ENCODE results near the gene C11orf68. TPM values are rescaled to one million over a fixed set of nuclear protein-coding genes. Genes with fewer than 3 reads are reported as not detected.

C11orf68 gene
- total and polyA plus RNA-seq, 10 of the 15 experiments (the other 5 are each of a cell fraction or from before 2014, with no cell fraction given): 3.0 to 25.4 (median 16.7) TPM

DNA sequence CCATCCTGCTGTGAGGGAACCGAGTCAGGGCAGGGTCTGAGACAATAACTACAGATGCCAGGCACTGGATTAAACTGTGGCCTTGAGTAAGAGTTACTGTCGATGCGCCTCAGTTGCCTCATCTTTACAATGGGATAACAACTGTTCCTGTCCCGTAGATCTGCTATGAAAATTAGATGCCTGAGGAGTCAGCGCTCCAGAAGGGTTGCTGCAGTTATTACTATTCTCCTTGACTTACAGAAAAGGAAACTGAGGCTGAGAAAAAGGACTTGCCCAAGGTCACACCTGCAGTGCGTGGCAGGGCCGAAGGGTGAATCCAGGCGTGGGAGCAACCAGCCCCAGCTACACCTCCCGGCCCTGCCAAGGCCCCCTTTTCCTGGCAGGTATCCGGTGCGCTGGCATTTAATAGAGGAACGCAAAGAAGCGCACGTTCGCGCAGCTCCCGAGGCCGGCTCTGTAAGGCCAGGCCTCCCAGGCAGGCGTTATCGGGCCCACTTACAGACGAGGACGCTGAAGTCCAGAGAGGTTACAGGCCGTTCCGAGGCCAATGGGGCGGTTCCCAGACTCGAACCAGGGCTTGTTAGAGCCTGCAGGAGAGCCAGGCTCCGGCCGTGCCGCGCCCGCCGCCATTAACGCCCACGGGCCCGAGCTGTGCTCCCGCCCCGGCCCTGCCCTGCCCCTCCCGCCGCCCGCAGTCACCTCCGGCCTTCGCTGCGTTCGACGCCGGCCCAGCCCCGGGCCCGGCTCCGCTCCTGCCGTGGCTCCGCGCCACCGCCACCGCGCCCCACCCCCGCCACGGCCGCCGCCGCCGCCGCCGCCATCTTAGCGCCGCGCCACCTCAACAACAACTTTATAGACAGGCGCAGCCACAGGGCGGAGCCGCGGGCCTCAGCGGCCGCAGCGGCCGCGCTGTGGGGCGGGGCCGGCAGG, at the start of gene C11orf68 (continued):
- TF ChIP-seq ZNF217 (IDR thresholded peaks at IDR 0.05) (0 out of 2 replicates have a peak, but pooled peaks have one; percentile 11), TCF12 (IDR thresholded peaks at IDR 0.05; ENCODE audit: low read depth, low read length) (no peak), MYB (IDR thresholded peaks at IDR 0.05; ENCODE audit: borderline replicate concordance, low read depth, low read length) (no peak), TCF3 (IDR thresholded peaks at IDR 0.05; ENCODE audit: borderline replicate concordance, insufficient read depth, low read depth, low read length) (no peak)

DNA sequence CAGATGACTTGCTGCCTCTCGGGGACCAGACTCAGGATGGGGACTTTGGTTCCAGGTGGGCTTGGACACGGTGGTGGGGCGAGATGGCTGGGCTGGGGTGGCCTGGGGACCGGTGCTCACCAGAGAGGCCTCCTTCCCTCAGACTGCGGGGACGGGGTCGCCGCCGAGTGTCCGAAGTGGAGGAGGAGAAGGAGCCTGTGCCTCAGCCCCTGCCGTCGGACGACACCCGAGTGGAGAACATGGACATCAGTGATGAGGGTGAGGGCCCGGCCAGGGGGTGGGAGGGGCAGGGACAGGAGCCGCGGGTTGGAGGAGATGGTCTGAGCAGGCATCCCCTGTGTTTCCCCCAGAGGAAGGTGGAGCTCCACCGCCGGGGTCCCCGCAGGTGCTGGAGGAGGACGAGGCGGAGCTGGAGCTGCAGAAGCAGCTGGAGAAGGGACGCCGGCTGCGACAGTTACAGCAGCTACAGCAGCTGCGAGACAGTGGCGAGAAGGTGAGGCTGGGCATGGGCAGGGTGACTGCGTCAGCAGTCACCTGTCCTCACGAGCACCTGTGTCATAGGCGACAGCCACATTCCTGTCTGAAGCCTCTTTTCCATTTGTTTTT, 48.6 kb upstream of the C11orf68 start:
- WGBS (ENCODE audit: insufficient coverage, insufficient replicate concordance, low lambda C conversion rate, missing lambda C conversion rate): 94% methylated on average over 20 of the region's 30 CpGs
- Histone ChIP-seq H3K36me3 (ENCODE audit: control insufficient read depth in 2 of 2, insufficient read depth in 2 of 2, low read length in 1 of 2) (peaks cover 33 to 38% of the 10 kb centered on the region in 2 experiments; a peak in 3 of 4 replicates), H3K4me2 (ENCODE audit: control insufficient read depth, insufficient read depth) (no peak overlapping the region), H4K20me1 (ENCODE audit: control insufficient read depth, insufficient read depth) (no peaks in the 10 kb centered on the region; the same call in 1 of the 2 replicates), H2AFZ (ENCODE audit: control insufficient read depth, low read depth, low read length) (no peak overlapping the region), H3K9me3 (replicated peaks; ENCODE audit: control insufficient read depth, insufficient read depth, low read length) (no peaks in the 10 kb centered on the region), H3K4me1 (ENCODE audit: control insufficient read depth, insufficient read depth, low read length) (peaks cover 3% of the 10 kb centered on the region; the same call in 1 of the 2 replicates), H3K27me3 (replicated peaks in 1 of 2; ENCODE audit: control insufficient read depth in 2 of 2, insufficient read depth in 2 of 2, low read length in 1 of 2) (no peaks in the 10 kb centered on the region), H3K79me2 (ENCODE audit: control insufficient read depth, insufficient read depth, low read length) (peaks cover 19% of the 10 kb centered on the region), H3K4me3 (no peak overlapping the region), H3K27ac (ENCODE audit: control insufficient read depth, insufficient read depth) (no peak overlapping the region), H3K9ac (ENCODE audit: control insufficient read depth, insufficient read depth, low read length) (no peak overlapping the region)
- DNase-seq (ENCODE audit: low read depth, low spot score) (no peak), ATAC-seq (no peak), FAIRE-seq (no peak)
- ChIA-PET SMC1A (ENCODE audit: uncharacterized antibody, unreplicated experiment) (no interaction called here), CTCF (interaction anchor here (0.7 to 1.6 kb wide), 2 partner anchors 79 to 83 kb away, joined by 3 read pairs; no protein-coding TSS in a partner anchor), POLR2A (interaction anchor here (0.5 kb wide), 1 partner anchor 256 kb away, joined by 3 read pairs; no protein-coding TSS in a partner anchor), RAD21 (ENCODE audit: unreplicated experiment) (no interaction called here)
- in situ Hi-C loops (cut with MboI): no loop called here
- intact Hi-C loops (cut with micrococcal nuclease; ENCODE audit: unreplicated experiment): no loop called here
- no TSS peak for BruUV-seq (replicated peaks)
- TF ChIP-seq USF1 (IDR thresholded peaks at IDR 0.05; ENCODE audit: borderline replicate concordance, extremely low read length, insufficient read depth, low read depth, low read length) (no peak), HCFC1 (IDR thresholded peaks at IDR 0.05; ENCODE audit: low read length) (no peak), SKIL (IDR thresholded peaks at IDR 0.05; ENCODE audit: low read depth, poor library complexity, severe bottlenecking) (no peak), SREBF1 (IDR thresholded peaks at IDR 0.05; ENCODE audit: low read length) (no peak)

All from GM12878 (cell line).